ENCODE measurements around the gene PCDHGA2. TPM values are rescaled to one million over a fixed set of nuclear protein-coding genes. Genes with fewer than 3 reads are reported as not detected.

Gene PCDHGA2
- total and polyA plus RNA-seq, 2 experiments from 2014 or later: 0.45 to 1.0 TPM

GRCh38 chr5:141322261-141322660 is 16.3 kb upstream of the PCDHGA2 start:
- Histone ChIP-seq H2AFZ (no peak overlapping the region), H3K79me2 (replicated peaks; ENCODE audit: insufficient read depth) (peaks cover 32% of the 10 kb centered on the region), H3F3A (replicated peaks; ENCODE audit: low read depth) (no peaks in the 10 kb centered on the region), H3K27ac (ENCODE audit: low read depth) (no peak overlapping the region), H3K4me3 (no peak overlapping the region), H3K4me1 (ENCODE audit: insufficient read depth) (peaks cover 14% of the 10 kb centered on the region; the same call in 1 of the 2 replicates), H3K36me3 (ENCODE audit: insufficient read depth) (peaks cover 13% of the 10 kb centered on the region), H3K4me2 (no peak overlapping the region), H3K9me2 (ENCODE audit: insufficient read depth) (0 out of 2 replicates have a peak, but pooled peaks cover 3% of the 10 kb centered on the region), H3K27me3 (ENCODE audit: insufficient read depth) (no peaks in the 10 kb centered on the region), H4K20me1 (replicated peaks; ENCODE audit: insufficient read depth) (peaks cover 17% of the 10 kb centered on the region)
- H3K27me3 Mint-ChIP-seq (ENCODE audit: insufficient read depth, low read depth, poor library complexity): peaks cover 14% of the 10 kb centered on the region
- H3K27ac Mint-ChIP-seq: no peak overlapping the region
- H3K36me3 Mint-ChIP-seq (ENCODE audit: low read depth): peaks cover 43% of the 10 kb centered on the region
- H3K9me3 Mint-ChIP-seq: peaks cover 50% of the 10 kb centered on the region
- DNase-seq (ENCODE audit: low spot score) (no peak), ATAC-seq (no peak)
- TF ChIP-seq STAT1 (IDR thresholded peaks at IDR 0.05; ENCODE audit: unreplicated experiment): no peak
- no peak for TF ChIP-seq CTCF (conservative IDR thresholded peaks at IDR 0.05; ENCODE audit: low read depth in 2 of 2)
- no peak for TF ChIP-seq EZH2phosphoT487 (IDR thresholded peaks at IDR 0.05; ENCODE audit: unreplicated experiment)
- H3K4me1 Mint-ChIP-seq: peaks cover 12% of the 10 kb centered on the region
- H3K4me3 Mint-ChIP-seq: 0 out of 3 replicates have a peak overlapping the region, but pooled peaks have one; percentile 32

- H3K79me2 ChIP-seq (replicated peaks; ENCODE audit: insufficient read depth): no peaks in the 10 kb centered on the region
- TF ChIP-seq REST (IDR thresholded peaks at IDR 0.05; ENCODE audit: unreplicated experiment) (no peak), STAT1 (IDR thresholded peaks at IDR 0.05; ENCODE audit: unreplicated experiment) (no peak), ZNF331 (CRISPR knock-in tag; IDR thresholded peaks at IDR 0.05; ENCODE audit: low read depth) (no peak), CREB1 (CRISPR knock-in tag; IDR thresholded peaks at IDR 0.05; ENCODE audit: low read depth) (0 out of 2 replicates have a peak, but pooled peaks have one; percentile 19), ZNF114 (CRISPR knock-in tag; IDR thresholded peaks at IDR 0.05) (no peak), POLR2AphosphoS5 (IDR thresholded peaks at IDR 0.05; ENCODE audit: low read depth) (peak; percentile 66), CTCF (conservative IDR thresholded peaks at IDR 0.05; ENCODE audit: low read depth in 2 of 2) (peak; percentile 80 to 84), EZH2 (IDR thresholded peaks at IDR 0.05; ENCODE audit: low read depth, unreplicated experiment) (no peak)
- no peaks in the 10 kb centered on the region for H3K36me3 ChIP-seq (ENCODE audit: insufficient read depth)
- H3K9me3 Mint-ChIP-seq: peaks cover 41% of the 10 kb centered on the region
- ATAC-seq (peak; percentile 97), DNase-seq (ENCODE audit: low spot score) (peak; percentile 88)
- H3K4me2 ChIP-seq: peak overlapping the region; percentile 72
- H3K36me3 Mint-ChIP-seq (ENCODE audit: low read depth): peaks cover 21% of the 10 kb centered on the region
- H2AFZ ChIP-seq: no peak overlapping the region
- peak overlapping the region; percentile 55 for H3K4me3 ChIP-seq
- no peaks in the 10 kb centered on the region for H3K27me3 ChIP-seq (ENCODE audit: insufficient read depth)
- no peaks in the 10 kb centered on the region for H3K27me3 Mint-ChIP-seq (ENCODE audit: insufficient read depth, low read depth, poor library complexity)
- H3K4me1 Mint-ChIP-seq: peaks cover 2% of the 10 kb centered on the region
- H3K27ac ChIP-seq (ENCODE audit: low read depth): no peak overlapping the region
- H3K4me1 ChIP-seq (ENCODE audit: insufficient read depth): no peaks in the 10 kb centered on the region
- H3K27ac Mint-ChIP-seq: peak overlapping the region; percentile 72; the same call in 1 of the 2 replicates
- H3K4me3 Mint-ChIP-seq: peak overlapping the region; percentile 70
- H3K9me2 ChIP-seq (ENCODE audit: insufficient read depth): 0 out of 2 replicates have a peak, but pooled peaks cover 6% of the 10 kb centered on the region
- no peaks in the 10 kb centered on the region for H4K20me1 ChIP-seq (replicated peaks; ENCODE audit: insufficient read depth)
- H3F3A ChIP-seq (replicated peaks; ENCODE audit: low read depth): no peaks in the 10 kb centered on the region
Measured at GRCh38 chr5:141326088-141326854, 12.3 kb upstream of the PCDHGA2 start.

Data from GM23338 (cell line).